ENCODE measurements around the gene SLC12A2. TPM values are rescaled to one million over a fixed set of nuclear protein-coding genes. Genes with fewer than 3 reads are reported as not detected.

SLC12A2 gene
- total and polyA plus RNA-seq, 8 donors = 2.1 to 67.4 (median 10.1) TPM

DNA sequence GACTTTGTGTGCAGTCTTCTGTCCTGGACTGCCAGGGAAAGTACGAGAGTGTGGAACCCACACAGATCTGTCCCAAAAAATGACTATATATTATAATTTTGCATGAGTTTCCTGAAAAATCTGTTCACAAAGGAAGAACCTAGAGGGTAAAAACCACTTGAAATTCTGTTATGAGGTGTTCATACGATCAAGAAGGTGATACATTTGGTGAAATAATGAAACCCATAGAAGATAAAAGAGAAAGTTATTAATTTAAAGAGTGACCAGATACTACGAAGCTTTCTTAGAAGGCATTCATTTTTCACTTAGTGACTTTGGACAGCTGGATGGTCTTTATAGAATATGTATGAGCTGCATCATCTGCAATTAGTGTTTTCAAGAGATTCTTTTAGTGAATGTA, 32.9 kb downstream of the SLC12A2 start:
- TF ChIP-seq, protein P1, sequence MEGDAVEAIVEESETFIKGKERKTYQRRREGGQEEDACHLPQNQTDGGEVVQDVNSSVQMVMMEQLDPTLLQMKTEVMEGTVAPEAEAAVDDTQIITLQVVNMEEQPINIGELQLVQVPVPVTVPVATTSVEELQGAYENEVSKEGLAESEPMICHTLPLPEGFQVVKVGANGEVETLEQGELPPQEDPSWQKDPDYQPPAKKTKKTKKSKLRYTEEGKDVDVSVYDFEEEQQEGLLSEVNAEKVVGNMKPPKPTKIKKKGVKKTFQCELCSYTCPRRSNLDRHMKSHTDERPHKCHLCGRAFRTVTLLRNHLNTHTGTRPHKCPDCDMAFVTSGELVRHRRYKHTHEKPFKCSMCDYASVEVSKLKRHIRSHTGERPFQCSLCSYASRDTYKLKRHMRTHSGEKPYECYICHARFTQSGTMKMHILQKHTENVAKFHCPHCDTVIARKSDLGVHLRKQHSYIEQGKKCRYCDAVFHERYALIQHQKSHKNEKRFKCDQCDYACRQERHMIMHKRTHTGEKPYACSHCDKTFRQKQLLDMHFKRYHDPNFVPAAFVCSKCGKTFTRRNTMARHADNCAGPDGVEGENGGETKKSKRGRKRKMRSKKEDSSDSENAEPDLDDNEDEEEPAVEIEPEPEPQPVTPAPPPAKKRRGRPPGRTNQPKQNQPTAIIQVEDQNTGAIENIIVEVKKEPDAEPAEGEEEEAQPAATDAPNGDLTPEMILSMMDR (IDR thresholded peaks at IDR 0.05) = no peak
- Histone ChIP-seq H3K4me1 (peaks cover 0 to 6% (median 0%) of the 10 kb centered on the region in 3 donors), H3K27me3 (no peaks in the 10 kb centered on the region), H3K27ac (no peak overlapping the region), H3K4me3 (no peak overlapping the region), H3K36me3 (peaks cover 0 to 13% (median 0%) of the 10 kb centered on the region in 3 donors), H3K9me3 (no peaks in the 10 kb centered on the region)
- 95 to 97% methylated on average over 3 of the region's 3 CpGs for WGBS, 2 donors
- intact Hi-C loops (cut with DNase I) = no loop called here
- FAIRE-seq (no peak), ATAC-seq (no peak), DNase-seq (no peak)

DNA sequence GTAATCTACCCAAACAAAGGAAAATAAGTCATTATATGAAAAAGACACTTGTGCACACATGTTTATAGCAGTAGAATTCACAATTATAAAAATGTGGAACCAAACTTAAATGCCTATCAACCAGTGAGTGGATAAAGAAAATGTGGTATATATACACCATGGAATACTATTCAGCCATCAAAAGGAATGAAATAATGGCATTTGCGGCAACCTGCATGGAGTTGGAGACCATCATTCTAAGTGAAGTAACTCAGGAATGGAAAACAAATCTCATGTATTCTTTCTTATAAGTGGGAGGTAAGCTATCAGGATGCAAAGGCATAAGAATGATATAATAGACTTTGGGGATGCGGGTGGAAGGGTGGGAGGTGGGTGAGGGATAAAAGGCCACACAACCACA, 34.6 kb downstream of the SLC12A2 start:
- ATAC-seq = no peak
- WGBS, 2 donors = 99 to 100% methylated on average over 2 of the region's 2 CpGs
- Histone ChIP-seq H3K27ac (no peak overlapping the region), H3K27me3 (no peaks in the 10 kb centered on the region), H3K4me3 (no peak overlapping the region), H3K4me1 (peaks cover 0 to 6% (median 0%) of the 10 kb centered on the region in 3 donors), H3K9me3 (no peaks in the 10 kb centered on the region), H3K36me3 (peaks cover 0 to 13% (median 0%) of the 10 kb centered on the region in 3 donors)
- TF ChIP-seq, protein P1 (IDR thresholded peaks at IDR 0.05) = no peak
- DNase-seq = no peak
- intact Hi-C loops (cut with DNase I) = no loop called here
- FAIRE-seq = no peak

DNA sequence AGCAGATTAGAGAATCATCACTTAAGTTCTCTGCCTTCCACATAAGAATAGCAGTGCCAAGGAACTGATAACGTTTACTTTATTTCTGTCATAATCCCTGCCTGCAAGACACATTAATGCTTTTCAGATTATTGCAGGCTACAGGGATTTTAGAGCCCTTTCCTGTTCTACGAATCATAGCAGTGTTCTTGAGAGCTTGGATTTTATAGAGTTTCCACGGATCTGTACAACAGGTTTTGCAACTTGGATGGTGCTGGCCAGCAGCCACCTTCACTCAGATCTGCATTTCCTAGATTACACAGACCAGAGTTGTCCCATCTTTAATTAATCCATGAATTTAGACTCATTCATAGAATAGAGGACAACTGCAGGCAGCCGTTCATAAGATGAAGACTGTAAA, 38.1 kb downstream of the SLC12A2 start:
- Histone ChIP-seq H3K36me3 (no peaks in the 10 kb centered on the region), H3K4me1 (peaks cover 0 to 6% (median 0%) of the 10 kb centered on the region in 3 donors), H3K9me3 (no peaks in the 10 kb centered on the region), H3K27me3 (no peaks in the 10 kb centered on the region), H3K4me3 (no peak overlapping the region), H3K27ac (no peak overlapping the region)
- peak in 4 of 6 donors; percentile 11 to 57 (median 31) for DNase-seq
- 12 to 16% methylated on average over 4 of the region's 4 CpGs for WGBS, 2 donors
- no peak for FAIRE-seq
- TF ChIP-seq, protein P1 (IDR thresholded peaks at IDR 0.05) = no peak
- peak in 3 of 4 donors; percentile 73 to 85 (median 76) for ATAC-seq
- intact Hi-C loops (cut with DNase I) = no loop called here

DNA sequence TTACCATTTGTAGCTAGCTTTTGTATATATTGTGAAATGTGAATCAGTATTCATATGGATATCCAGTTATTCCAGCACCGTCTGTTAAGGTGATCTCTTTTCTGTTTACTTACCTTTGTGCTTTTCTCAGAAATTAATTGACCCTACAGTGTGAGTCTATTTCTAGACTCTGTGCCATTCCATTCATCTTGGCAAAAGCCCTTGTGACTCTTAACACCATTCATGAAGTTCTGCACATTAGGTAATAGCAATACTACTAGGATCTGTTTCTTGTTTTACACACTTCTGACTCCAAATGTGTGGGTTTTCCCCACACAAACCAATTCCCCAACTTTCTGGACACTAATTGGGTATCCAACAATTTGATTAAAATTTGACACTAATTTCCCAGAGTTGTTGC, 40.4 kb downstream of the SLC12A2 start:
- WGBS, 2 donors = 90 to 97% methylated on average over 1 of the region's 1 CpG
- intact Hi-C loops (cut with DNase I) = no loop called here
- Histone ChIP-seq H3K36me3 (no peaks in the 10 kb centered on the region), H3K27ac (no peak overlapping the region), H3K4me3 (no peak overlapping the region), H3K4me1 (peaks cover 0 to 6% (median 0%) of the 10 kb centered on the region in 3 donors), H3K27me3 (no peaks in the 10 kb centered on the region), H3K9me3 (no peaks in the 10 kb centered on the region)
- no peak for DNase-seq
- no peak for ATAC-seq
- TF ChIP-seq, protein P1 (IDR thresholded peaks at IDR 0.05) = no peak
- FAIRE-seq = no peak

DNA sequence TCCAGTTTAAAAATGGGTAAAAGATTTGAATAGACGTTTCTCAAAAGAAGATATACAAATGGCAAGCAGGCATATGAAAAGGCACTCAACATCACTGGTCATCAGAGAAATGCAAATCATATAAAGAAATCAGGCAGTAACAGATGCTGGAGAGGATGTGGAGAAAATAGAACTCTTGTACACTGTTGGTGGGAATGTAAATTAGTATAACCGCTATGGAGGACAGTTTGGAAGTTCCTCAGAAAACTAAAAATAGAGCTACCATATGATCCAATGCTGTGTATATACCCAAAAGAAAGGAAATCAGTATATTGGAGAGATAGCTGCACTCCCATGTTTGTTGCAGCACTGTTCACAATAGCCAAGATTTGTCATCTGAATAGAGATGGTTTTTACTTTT, 42.7 kb downstream of the SLC12A2 start:
- Histone ChIP-seq H3K36me3 (no peaks in the 10 kb centered on the region), H3K27me3 (no peaks in the 10 kb centered on the region), H3K4me1 (peaks cover 0 to under 1% (median 0%) of the 10 kb centered on the region in 3 donors), H3K9me3 (no peaks in the 10 kb centered on the region), H3K4me3 (no peak overlapping the region), H3K27ac (no peak overlapping the region)
- no peak for ATAC-seq
- WGBS, 2 donors = 84 to 92% methylated on average over 2 of the region's 2 CpGs
- DNase-seq = no peak
- intact Hi-C loops (cut with DNase I) = no loop called here
- TF ChIP-seq, protein P1 (IDR thresholded peaks at IDR 0.05) = no peak
- FAIRE-seq = no peak

Data from pancreas (tissue), 10 donors.